HepG2 (cell line): Measurements from ENCODE around the gene SIRT7. TPM values are rescaled to one million over a fixed set of nuclear protein-coding genes. Genes with fewer than 3 reads are reported as not detected.
A peak's percentile ranks its signal among the peaks of the same experiment; 100 is the strongest.

Source experiments
- AGO1 ChIP-seq: fragments of 200-400 bp; formaldehyde crosslinking; IDR thresholded peaks from 2 replicates; pipeline ENCODE4 v1.6.1; 2017; ENCODE audit warnings: mild to moderate bottlenecking, low read depth, low read length, moderate library complexity; ENCODE audit not compliant: poor library complexity, severe bottlenecking
- ARHGAP35 ChIP-seq: sonication (generic); formaldehyde crosslinking; IDR thresholded peaks from 2 replicates; pipeline ENCODE4 v1.9.0; 2022; ENCODE audit warnings: mild to moderate bottlenecking, inconsistent platforms, moderate library complexity, missing genetic modification reagents, borderline replicate concordance
- FOXA1 ChIP-seq, 2 experiments: fragments of 450-650 bp in 1 of 2; sonication (generic) in 1 of 2; formaldehyde crosslinking in 1 of 2; IDR thresholded peaks; 2 replicates each; pipeline versions ENCODE4 v1.4.0 to v1.6.1; 2016 to 2020; ENCODE audit warnings: missing genetic modification reagents in 1 of 2
- GATA4 ChIP-seq: sonication (generic); IDR thresholded peaks from 2 replicates; pipeline ENCODE4 v1.6.1; 2016; ENCODE audit warnings: antibody characterized with exemption, low read depth, borderline replicate concordance
- GATAD1 ChIP-seq: IDR thresholded peaks from 2 replicates; pipeline ENCODE4 v1.6.1; 2016; ENCODE audit warnings: missing genetic modification reagents, missing compliant biosample characterization
- HHEX ChIP-seq: IDR thresholded peaks from 2 replicates; pipeline ENCODE4 v1.6.1; 2016; ENCODE audit warnings: control low read depth
- HNF4A ChIP-seq: sonication (generic); formaldehyde crosslinking; IDR thresholded peaks from 2 replicates; pipeline ENCODE4 v1.4.0; 2020; ENCODE audit warnings: missing genetic modification reagents
- KDM3A ChIP-seq: IDR thresholded peaks from 2 replicates; pipeline ENCODE4 v1.6.1; 2018; ENCODE audit warnings: low read depth, missing compliant biosample characterization
- NFIB ChIP-seq: sonication (generic); formaldehyde crosslinking; IDR thresholded peaks from 2 replicates; pipeline ENCODE4 v1.9.0; 2021; ENCODE audit warnings: missing genetic modification reagents, mild to moderate bottlenecking, borderline replicate concordance
- POLR2AphosphoS5 ChIP-seq: IDR thresholded peaks from 2 replicates; pipeline ENCODE4 v1.6.1; 2012; ENCODE audit warnings: low read depth, low read length
- SNAPC2 ChIP-seq: sonication (generic); formaldehyde crosslinking; IDR thresholded peaks from 2 replicates; pipeline ENCODE4 v1.8.1; 2022; ENCODE audit warnings: mild to moderate bottlenecking, missing genetic modification reagents
- SP140L ChIP-seq: sonication (generic); formaldehyde crosslinking; IDR thresholded peaks from 2 replicates; pipeline ENCODE4 v1.4.0; 2020; ENCODE audit warnings: missing genetic modification reagents, borderline replicate concordance
- ZBTB38 ChIP-seq: sonication (generic); formaldehyde crosslinking; IDR thresholded peaks from 2 replicates; pipeline ENCODE4 v1.5.1; 2020; ENCODE audit warnings: mild to moderate bottlenecking, missing genetic modification reagents
- ZFYVE20 ChIP-seq: sonication (generic); formaldehyde crosslinking; IDR thresholded peaks from 2 replicates; pipeline ENCODE4 v1.8.0; 2023; ENCODE audit warnings: low read depth, mild to moderate bottlenecking, moderate library complexity, missing genetic modification reagents, borderline replicate concordance
- ZNF121 ChIP-seq: sonication (generic); formaldehyde crosslinking; IDR thresholded peaks from 2 replicates; pipeline ENCODE4 v1.5.0; 2020; ENCODE audit warnings: mild to moderate bottlenecking, missing genetic modification reagents
- ZNF282 ChIP-seq: fragments of 450-650 bp; IDR thresholded peaks from 2 replicates; pipeline ENCODE4 v1.6.1; 2018; ENCODE audit not compliant: partially characterized antibody
- ZNF550 ChIP-seq: sonication (generic); formaldehyde crosslinking; IDR thresholded peaks from 2 replicates; pipeline ENCODE4 v1.4.0; 2020; ENCODE audit warnings: mild to moderate bottlenecking, missing genetic modification reagents, borderline replicate concordance
- ZNF768 ChIP-seq: sonication (generic); formaldehyde crosslinking; IDR thresholded peaks from 2 replicates; pipeline ENCODE4 v1.4.0; 2020; ENCODE audit warnings: missing genetic modification reagents
- polyA plus RNA-seq, 8 experiments: library from polyadenylated mRNA; depleted of rRNA in 3 of 8; stranded (reverse) in 7 of 8; unstranded in 1 of 8; fragments of >200 nt; fragmentation: Illumina TruSeq in 4 of 8; extraction: Trizol in 4 of 8; gene quantifications; 2 replicates each; pipeline versions ENCODE4 v1.2.1 to v1.2.3, GENCODE V29; 2011 to 2016; ENCODE audit warnings: low read depth in 4 of 8, missing spikeins in 1 of 8, mixed read lengths in 1 of 8; ENCODE audit not compliant: insufficient read depth in 1 of 8
- total RNA-seq, 5 experiments: library from RNA; depleted of rRNA; stranded (reverse); fragments of >200 nt; fragmentation: Illumina TruSeq; extraction: Trizol; gene quantifications; 2 replicates each; pipeline ENCODE4 v1.2.3, GENCODE V29; 2016; ENCODE audit warnings: low read depth in 1 of 5
- TF ChIP-seq, protein P1 (sequence below): sonication (generic); formaldehyde crosslinking; IDR thresholded peaks from 2 replicates; pipeline ENCODE4 v1.5.0; 2020; ENCODE audit warnings: missing genetic modification reagents, mild to moderate bottlenecking, borderline replicate concordance
- TF ChIP-seq, protein P2 (sequence below): sonication (generic); formaldehyde crosslinking; IDR thresholded peaks from 2 replicates; pipeline ENCODE4 v1.8.1; 2023; ENCODE audit warnings: mild to moderate bottlenecking, missing genetic modification reagents, borderline replicate concordance
- TF ChIP-seq, protein P3 (sequence below): sonication (generic); formaldehyde crosslinking; IDR thresholded peaks from 2 replicates; pipeline ENCODE4 v1.9.0; 2021; ENCODE audit warnings: missing genetic modification reagents, mild to moderate bottlenecking, borderline replicate concordance
- TF ChIP-seq, protein P4 (sequence below): sonication (generic); formaldehyde crosslinking; IDR thresholded peaks from 2 replicates; pipeline ENCODE4 v1.4.0; 2020; ENCODE audit warnings: mild to moderate bottlenecking, missing genetic modification reagents
- TF ChIP-seq, protein P5 (sequence below): sonication (generic); formaldehyde crosslinking; IDR thresholded peaks from 2 replicates; pipeline ENCODE4 v1.5.0; 2020; ENCODE audit warnings: missing genetic modification reagents

SIRT7 gene
- total and polyA plus RNA-seq, 2 of the 13 experiments (the other 11 are each of a cell fraction or from before 2014, with no cell fraction given): 8.3 to 24.8 TPM

DNA sequence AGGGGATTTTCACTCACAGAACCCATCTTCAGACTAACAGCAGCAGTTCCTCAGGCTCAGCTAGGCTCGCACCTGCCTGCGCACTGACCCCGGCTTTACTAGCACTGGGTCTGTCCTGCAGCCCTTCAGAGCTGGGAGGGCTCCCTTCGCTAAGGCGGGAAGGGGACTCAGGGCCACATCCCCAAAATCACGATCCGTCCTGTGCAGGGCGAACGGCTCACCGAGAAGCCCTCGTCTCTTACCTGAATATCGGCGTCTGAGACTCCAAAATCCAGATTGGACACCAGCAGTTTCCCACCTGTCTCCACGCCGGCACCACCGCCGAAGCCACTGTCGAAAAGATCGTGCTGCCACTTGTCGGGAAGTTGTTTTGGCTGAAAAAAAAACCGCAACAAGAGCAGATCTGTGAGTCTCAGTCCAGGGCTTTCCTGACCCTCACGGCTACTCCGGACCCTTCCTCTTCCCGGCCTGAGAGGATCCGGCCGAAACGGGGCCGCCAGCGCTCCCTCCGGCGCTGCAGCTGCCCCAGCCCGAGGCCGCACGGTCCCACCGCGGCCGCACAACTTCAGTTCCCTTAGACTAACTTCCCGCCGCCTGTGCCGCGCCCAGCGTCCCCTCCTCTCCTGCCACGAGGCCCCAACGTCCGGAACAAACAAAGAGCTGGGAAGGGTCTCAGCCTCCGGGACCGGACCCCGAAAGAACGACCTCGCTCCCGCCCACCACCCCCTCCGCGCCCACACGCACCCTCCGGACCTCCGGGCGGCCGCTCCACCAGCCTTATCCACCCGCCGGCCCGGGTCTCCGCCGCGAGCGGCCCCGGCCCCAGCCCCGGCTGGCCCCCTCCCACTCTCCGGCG is 27.3 kb downstream of the SIRT7 start (continued):
- TF ChIP-seq, protein P1, sequence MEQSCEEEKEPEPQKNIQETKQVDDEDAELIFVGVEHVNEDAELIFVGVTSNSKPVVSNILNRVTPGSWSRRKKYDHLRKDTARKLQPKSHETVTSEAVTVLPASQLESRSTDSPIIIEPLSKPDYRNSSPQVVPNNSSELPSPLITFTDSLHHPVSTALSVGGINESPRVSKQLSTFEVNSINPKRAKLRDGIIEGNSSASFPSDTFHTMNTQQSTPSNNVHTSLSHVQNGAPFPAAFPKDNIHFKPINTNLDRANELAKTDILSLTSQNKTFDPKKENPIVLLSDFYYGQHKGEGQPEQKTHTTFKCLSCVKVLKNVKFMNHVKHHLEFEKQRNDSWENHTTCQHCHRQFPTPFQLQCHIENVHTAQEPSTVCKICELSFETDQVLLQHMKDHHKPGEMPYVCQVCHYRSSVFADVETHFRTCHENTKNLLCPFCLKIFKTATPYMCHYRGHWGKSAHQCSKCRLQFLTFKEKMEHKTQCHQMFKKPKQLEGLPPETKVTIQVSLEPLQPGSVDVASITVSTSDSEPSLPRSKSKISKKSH (CRISPR knock-in tag): peak; percentile 68; the same call in 1 of the 2 replicates
- TF ChIP-seq ZNF121 (CRISPR knock-in tag) (no peak), HNF4A (CRISPR knock-in tag) (no peak), HHEX (CRISPR knock-in tag) (no peak), SNAPC2 (no peak), KDM3A (CRISPR knock-in tag) (no peak), GATA4 (no peak), ZNF282 (no peak), AGO1 (no peak), GATAD1 (CRISPR knock-in tag) (peak; percentile 43), POLR2AphosphoS5 (no peak), ZNF768 (CRISPR knock-in tag) (no peak), ZBTB38 (CRISPR knock-in tag) (no peak), NFIB (CRISPR knock-in tag) (no peak), ZFYVE20 (CRISPR knock-in tag) (no peak), ARHGAP35 (CRISPR knock-in tag) (0 out of 2 replicates have a peak, but pooled peaks have one; percentile 23), ZNF550 (CRISPR knock-in tag) (no peak), FOXA1 (IDR thresholded peaks at IDR 0.05) (no peak), FOXA1 (CRISPR knock-in tag; IDR thresholded peaks at IDR 0.05) (0 out of 2 replicates have a peak, but pooled peaks have one; percentile 10), SP140L (no peak)
- TF ChIP-seq, protein P2, sequence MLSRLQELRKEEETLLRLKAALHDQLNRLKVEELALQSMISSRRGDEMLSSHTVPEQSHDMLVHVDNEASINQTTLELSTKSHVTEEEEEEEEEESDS (CRISPR knock-in tag): no peak
- TF ChIP-seq, protein P3, sequence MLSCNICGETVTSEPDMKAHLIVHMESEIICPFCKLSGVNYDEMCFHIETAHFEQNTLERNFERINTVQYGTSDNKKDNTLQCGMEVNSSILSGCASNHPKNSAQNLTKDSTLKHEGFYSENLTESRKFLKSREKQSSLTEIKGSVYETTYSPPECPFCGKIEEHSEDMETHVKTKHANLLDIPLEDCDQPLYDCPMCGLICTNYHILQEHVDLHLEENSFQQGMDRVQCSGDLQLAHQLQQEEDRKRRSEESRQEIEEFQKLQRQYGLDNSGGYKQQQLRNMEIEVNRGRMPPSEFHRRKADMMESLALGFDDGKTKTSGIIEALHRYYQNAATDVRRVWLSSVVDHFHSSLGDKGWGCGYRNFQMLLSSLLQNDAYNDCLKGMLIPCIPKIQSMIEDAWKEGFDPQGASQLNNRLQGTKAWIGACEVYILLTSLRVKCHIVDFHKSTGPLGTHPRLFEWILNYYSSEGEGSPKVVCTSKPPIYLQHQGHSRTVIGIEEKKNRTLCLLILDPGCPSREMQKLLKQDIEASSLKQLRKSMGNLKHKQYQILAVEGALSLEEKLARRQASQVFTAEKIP (CRISPR knock-in tag): no peak
- TF ChIP-seq, protein P4, sequence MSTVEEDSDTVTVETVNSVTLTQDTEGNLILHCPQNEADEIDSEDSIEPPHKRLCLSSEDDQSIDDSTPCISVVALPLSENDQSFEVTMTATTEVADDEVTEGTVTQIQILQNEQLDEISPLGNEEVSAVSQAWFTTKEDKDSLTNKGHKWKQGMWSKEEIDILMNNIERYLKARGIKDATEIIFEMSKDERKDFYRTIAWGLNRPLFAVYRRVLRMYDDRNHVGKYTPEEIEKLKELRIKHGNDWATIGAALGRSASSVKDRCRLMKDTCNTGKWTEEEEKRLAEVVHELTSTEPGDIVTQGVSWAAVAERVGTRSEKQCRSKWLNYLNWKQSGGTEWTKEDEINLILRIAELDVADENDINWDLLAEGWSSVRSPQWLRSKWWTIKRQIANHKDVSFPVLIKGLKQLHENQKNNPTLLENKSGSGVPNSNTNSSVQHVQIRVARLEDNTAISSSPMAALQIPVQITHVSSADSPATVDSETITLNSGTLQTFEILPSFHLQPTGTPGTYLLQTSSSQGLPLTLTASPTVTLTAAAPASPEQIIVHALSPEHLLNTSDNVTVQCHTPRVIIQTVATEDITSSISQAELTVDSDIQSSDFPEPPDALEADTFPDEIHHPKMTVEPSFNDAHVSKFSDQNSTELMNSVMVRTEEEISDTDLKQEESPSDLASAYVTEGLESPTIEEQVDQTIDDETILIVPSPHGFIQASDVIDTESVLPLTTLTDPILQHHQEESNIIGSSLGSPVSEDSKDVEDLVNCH: no peak
- TF ChIP-seq, protein P5, sequence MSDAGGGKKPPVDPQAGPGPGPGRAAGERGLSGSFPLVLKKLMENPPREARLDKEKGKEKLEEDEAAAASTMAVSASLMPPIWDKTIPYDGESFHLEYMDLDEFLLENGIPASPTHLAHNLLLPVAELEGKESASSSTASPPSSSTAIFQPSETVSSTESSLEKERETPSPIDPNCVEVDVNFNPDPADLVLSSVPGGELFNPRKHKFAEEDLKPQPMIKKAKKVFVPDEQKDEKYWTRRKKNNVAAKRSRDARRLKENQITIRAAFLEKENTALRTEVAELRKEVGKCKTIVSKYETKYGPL (CRISPR knock-in tag): no peak
